Adrenal gland (tissue), 12 donors: Measurements from ENCODE around the gene EBF3. TPM values are rescaled to one million over a fixed set of nuclear protein-coding genes. Genes with fewer than 3 reads are reported as not detected.

Source experiments
- DNase-seq, 7 donors: peaks; one replicate each; pipeline ENCODE4 v3.0.0-alpha.2; 2019 to 2020
- H3K27ac ChIP-seq, 5 donors: fragments of 200-600 bp; sonication (generic) in 4 of 5; 1 replicate in 3 of 5; 2 replicates in 2 of 5; pipeline versions ENCODE4 v1.5.1 to v1.8.0; 2016 to 2020; ENCODE audit warnings: mild to moderate bottlenecking in 1 of 5
- H3K27me3 ChIP-seq: fragments of 200-600 bp; 2 replicates; pipeline ENCODE4 v1.8.0; 2021
- H3K36me3 ChIP-seq, 2 donors: fragments of 200-600 bp; replicated peaks in 1 of 2; 1 replicate in 1 of 2; 2 replicates in 1 of 2; pipeline versions ENCODE4 v1.5.1 to v1.8.0; 2018 to 2022
- H3K4me1 ChIP-seq, 2 donors: fragments of 200-600 bp; replicated peaks in 1 of 2; 1 replicate in 1 of 2; 2 replicates in 1 of 2; pipeline versions ENCODE4 v1.5.1 to v1.8.0; 2018 to 2021
- H3K4me3 ChIP-seq, 4 donors: fragments of 200-600 bp; sonication (generic) in 3 of 4; one replicate each; pipeline ENCODE4 v1.5.1; 2016 to 2018
- H3K9me3 ChIP-seq, 3 donors: fragments of 200-600 bp; sonication (generic) in 1 of 3; replicated peaks in 1 of 3; 1 replicate in 2 of 3; 2 replicates in 1 of 3; pipeline versions ENCODE4 v1.5.1 to v1.8.0; 2016 to 2021
- CTCF ChIP-seq, 6 experiments: fragments of 450-650 bp in 4 of 6; fragments of 200-600 bp in 2 of 6; sonication (generic) in 1 of 6; IDR thresholded peaks; 1 replicate in 5 of 6; 2 replicates in 1 of 6; pipeline versions ENCODE4 v1.5.1 to v1.8.0; 2016 to 2021; ENCODE audit warnings: antibody characterized with exemption in 6 of 6, mild to moderate bottlenecking in 2 of 6, moderate library complexity in 1 of 6
- POLR2A ChIP-seq, 2 donors: fragments of 450-650 bp; IDR thresholded peaks; one replicate each; pipeline ENCODE4 v1.6.1; 2017; ENCODE audit warnings: antibody characterized with exemption in 2 of 2, mild to moderate bottlenecking in 2 of 2, moderate library complexity in 1 of 2
- WGBS, 4 donors: extraction: QIAGEN DNeasy Blood & Tissue Kit in 2 of 4; methylation state at CpG; one replicate each; pipeline versions ENCODE4 v1.1.5 to v1.1.7; 2013 to 2017; 5-methylcytosine and 5-hydroxymethylcytosine counted together
- intact Hi-C, 2 donors: fragments of 100-400 bp; cut with DNase I; formaldehyde crosslinking; loops; one replicate each; pipeline versions ENCODE4 v1.14.1 to v1.15.0; 2022 to 2023
- polyA plus RNA-seq, 3 donors: library from polyadenylated mRNA; stranded (reverse); fragments of 200-250 nt in 2 of 3; fragments of 350-450 nt in 1 of 3; fragmentation: Illumina TruSeq in 1 of 3; extraction: RNeasy Lipid Tissue Mini Kit (QIAGEN cat#74804) in 1 of 3; gene quantifications; one replicate each; pipeline ENCODE4 v1.2.3, GENCODE V29; 2013 to 2014
- total RNA-seq, 9 donors: library from RNA; depleted of rRNA in 4 of 9; stranded (reverse); fragments of >200 nt in 4 of 9; fragments of 120-200 nt in 1 of 9; fragmentation: NEBNext Ultra II Directional in 1 of 9; extraction: Animal tissue kit (Norgen Biotek cat#: 25700) in 1 of 9; gene quantifications; one replicate each; pipeline versions ENCODE4 v1.1.0 to v1.2.4, GENCODE V29; 2013 to 2023
- donor health status: healthy with polysubstance abuse.
- donor health status: Bipolar disorder and iron deficiency.
- donor health status: DM: yes; HTN: yes; CAD: no.
- donor health status: DM: no; HTN: no; CAD: no.
- donor health status: DM: no; HTN: no; CAD: no.
- donor health status: DM: yes; HTN: yes; CAD: no.

Gene EBF3
- total and polyA plus RNA-seq, 12 donors = 0.12 to 2.2 (median 0.53) TPM; not detected in 1

DNA sequence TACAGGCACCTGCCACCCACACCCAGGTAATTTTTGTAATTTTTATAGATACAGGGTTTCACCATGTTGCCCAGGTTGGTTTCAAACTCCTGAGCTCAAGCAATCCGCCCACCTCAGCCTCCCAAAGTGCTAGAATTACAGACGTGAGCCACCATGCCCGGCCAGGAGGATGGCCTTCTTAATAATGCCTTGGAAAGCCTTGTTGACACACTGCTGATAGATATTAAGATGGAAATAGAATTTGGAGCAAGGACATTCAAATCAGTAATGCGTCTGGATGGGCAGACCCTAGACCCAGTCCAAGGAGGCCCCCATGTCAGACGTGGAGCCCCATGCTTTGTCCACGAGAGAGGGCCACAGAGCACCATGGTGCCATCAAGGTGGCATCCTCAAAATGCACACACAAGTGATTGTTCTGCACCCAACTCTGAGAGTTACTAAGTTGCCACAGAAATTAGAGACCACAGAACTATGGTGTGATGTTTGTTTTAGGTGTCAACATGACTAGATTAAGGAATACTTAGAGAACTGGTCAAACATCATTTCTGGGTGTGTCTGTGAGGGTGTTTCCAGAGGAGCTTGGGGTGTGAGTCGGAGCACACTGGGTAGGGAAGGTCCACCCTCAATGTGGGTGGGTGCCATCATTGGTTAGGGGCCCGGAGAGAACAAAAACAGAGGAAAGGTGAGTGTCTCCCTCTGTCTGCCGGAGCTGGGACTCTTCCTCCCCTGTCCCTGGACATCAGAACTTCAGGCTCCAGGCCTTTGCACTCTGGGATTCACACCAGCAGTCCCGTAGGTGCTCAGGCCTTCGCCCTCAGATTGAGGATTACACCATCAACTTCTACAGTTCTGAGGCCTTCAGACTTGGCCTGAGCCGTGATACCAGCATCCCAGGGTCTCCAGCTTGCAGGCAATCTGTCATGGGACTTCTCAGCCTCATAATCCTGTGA is 34.5 kb downstream of the EBF3 start:
- WGBS, 4 donors = 72 to 76% (median 74%) methylated on average over 11 to 12 of the region's 12 CpGs
- Histone ChIP-seq H3K4me3 (no peak overlapping the region), H3K36me3 (no peaks in the 10 kb centered on the region), H3K27ac (no peak overlapping the region), H3K4me1 (no peaks in the 10 kb centered on the region), H3K9me3 (no peaks in the 10 kb centered on the region), H3K27me3 (no peaks in the 10 kb centered on the region)
- intact Hi-C loops = no loop called here
- TF ChIP-seq CTCF (IDR thresholded peaks at IDR 0.05) (no peak), POLR2A (IDR thresholded peaks at IDR 0.05) (no peak)
- DNase-seq = no peak

GRCh38 chr10:129927351-129928120 is 36.5 kb downstream of the EBF3 start:
- no peak overlapping the region for H3K27ac ChIP-seq
- intact Hi-C loops = no loop called here
- no peak overlapping the region for H3K4me3 ChIP-seq
- no peaks in the 10 kb centered on the region for H3K9me3 ChIP-seq
- no peaks in the 10 kb centered on the region for H3K27me3 ChIP-seq
- no peaks in the 10 kb centered on the region for H3K36me3 ChIP-seq
- H3K4me1 ChIP-seq = no peaks in the 10 kb centered on the region
- no peak for TF ChIP-seq CTCF (IDR thresholded peaks at IDR 0.05)
- no peak for TF ChIP-seq POLR2A (IDR thresholded peaks at IDR 0.05)
- WGBS, 4 donors = 71 to 82% (median 73%) methylated on average over 15 to 16 of the region's 16 CpGs
- DNase-seq = no peak

GRCh38 chr10:129926066-129927055 is 37.7 kb downstream of the EBF3 start:
- intact Hi-C loops = no loop called here
- Histone ChIP-seq H3K4me1 (no peaks in the 10 kb centered on the region), H3K27me3 (no peaks in the 10 kb centered on the region), H3K9me3 (no peaks in the 10 kb centered on the region), H3K4me3 (no peak overlapping the region), H3K27ac (no peak overlapping the region), H3K36me3 (no peaks in the 10 kb centered on the region)
- no peak for DNase-seq
- WGBS, 4 donors = 76 to 82% (median 79%) methylated on average over 21 to 29 of the region's 29 CpGs
- TF ChIP-seq CTCF (IDR thresholded peaks at IDR 0.05) = no peak
- no peak for TF ChIP-seq POLR2A (IDR thresholded peaks at IDR 0.05)
